HepG2 (cell line): ENCODE data around the gene RMRP.

Source experiments
- MXI1 ChIP-seq: IDR thresholded peaks from 3 replicates; pipeline ENCODE4 v1.6.1; 2012; ENCODE audit warnings: low read depth, low read length, inconsistent platforms, borderline replicate concordance
- NFIC ChIP-seq: IDR thresholded peaks from 2 replicates; pipeline ENCODE4 v1.6.1; 2012; ENCODE audit warnings: mild to moderate bottlenecking, low read length, inconsistent platforms
- TCF7L2 ChIP-seq: IDR thresholded peaks from 2 replicates; pipeline ENCODE4 v1.6.1; 2011; ENCODE audit warnings: mild to moderate bottlenecking, low read depth, low read length, moderate library complexity
- ZNF207 ChIP-seq: fragments of 450-650 bp; IDR thresholded peaks from 2 replicates; pipeline ENCODE4 v1.6.1; 2016; ENCODE audit warnings: antibody characterized with exemption, borderline replicate concordance
- TF ChIP-seq, protein P1 (sequence below): sonication (generic); formaldehyde crosslinking; IDR thresholded peaks from 2 replicates; pipeline ENCODE4 v1.8.0; 2022; ENCODE audit warnings: mild to moderate bottlenecking, missing genetic modification reagents, borderline replicate concordance
- TF ChIP-seq, protein P2 (sequence below): sonication (generic); formaldehyde crosslinking; IDR thresholded peaks from 2 replicates; pipeline ENCODE4 v1.4.0; 2020; ENCODE audit warnings: missing genetic modification reagents

DNA sequence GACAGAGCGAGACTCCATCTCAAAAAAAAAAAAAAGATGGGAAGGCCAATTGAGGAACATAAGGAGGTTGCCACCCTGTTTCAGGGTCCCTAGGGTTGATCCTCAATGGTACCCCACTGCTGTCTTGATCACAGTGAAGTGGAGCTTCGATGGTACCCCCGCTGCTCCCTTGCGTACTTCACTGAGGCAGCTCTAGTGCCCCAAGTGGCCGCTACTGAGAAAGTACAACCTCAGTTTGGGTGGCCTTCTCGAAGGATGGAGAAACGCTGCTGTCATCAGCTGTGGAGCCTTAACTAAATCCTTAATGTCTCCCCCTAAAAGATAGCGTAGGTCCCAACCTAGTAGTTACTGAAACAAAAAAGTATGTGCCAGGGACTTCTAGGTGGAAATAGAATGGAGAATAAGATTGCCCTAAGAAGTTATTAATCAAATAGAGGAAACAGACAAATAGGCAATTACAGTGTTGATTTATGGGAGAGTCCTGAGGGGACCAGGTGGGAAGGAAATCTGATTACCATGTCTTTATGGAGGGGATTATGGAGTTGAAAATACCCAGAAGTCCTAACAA is 46.5 kb downstream of the RMRP start:
- TF ChIP-seq, protein P1, sequence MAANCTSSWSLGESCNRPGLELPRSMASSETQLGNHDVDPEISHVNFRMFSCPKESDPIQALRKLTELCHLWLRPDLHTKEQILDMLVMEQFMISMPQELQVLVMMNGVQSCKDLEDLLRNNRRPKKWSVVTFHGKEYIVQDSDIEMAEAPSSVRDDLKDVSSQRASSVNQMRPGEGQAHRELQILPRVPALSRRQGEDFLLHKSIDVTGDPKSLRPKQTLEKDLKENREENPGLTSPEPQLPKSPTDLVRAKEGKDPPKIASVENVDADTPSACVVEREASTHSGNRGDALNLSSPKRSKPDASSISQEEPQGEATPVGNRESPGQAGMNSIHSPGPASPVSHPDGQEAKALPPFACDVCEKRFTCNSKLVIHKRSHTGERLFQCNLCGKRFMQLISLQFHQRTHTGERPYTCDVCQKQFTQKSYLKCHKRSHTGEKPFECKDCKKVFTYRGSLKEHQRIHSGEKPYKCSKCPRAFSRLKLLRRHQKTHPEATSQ (CRISPR knock-in tag): no peak
- TF ChIP-seq TCF7L2 (no peak), ZNF207 (no peak), MXI1 (no peak), NFIC (no peak)
- TF ChIP-seq, protein P2, sequence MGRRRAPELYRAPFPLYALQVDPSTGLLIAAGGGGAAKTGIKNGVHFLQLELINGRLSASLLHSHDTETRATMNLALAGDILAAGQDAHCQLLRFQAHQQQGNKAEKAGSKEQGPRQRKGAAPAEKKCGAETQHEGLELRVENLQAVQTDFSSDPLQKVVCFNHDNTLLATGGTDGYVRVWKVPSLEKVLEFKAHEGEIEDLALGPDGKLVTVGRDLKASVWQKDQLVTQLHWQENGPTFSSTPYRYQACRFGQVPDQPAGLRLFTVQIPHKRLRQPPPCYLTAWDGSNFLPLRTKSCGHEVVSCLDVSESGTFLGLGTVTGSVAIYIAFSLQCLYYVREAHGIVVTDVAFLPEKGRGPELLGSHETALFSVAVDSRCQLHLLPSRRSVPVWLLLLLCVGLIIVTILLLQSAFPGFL: no peak
